HPDE6-E6E7 (cell line): ENCODE measurements around the gene PGC.
A peak's percentile ranks its signal among the peaks of the same experiment; 100 is the strongest.

Source experiments
- DNase-seq: peaks from one replicate; pipeline ENCODE4 v3.0.0; 2011; ENCODE audit warnings: missing footprints; ENCODE audit errors: extremely low spot score

PGC gene

DNA sequence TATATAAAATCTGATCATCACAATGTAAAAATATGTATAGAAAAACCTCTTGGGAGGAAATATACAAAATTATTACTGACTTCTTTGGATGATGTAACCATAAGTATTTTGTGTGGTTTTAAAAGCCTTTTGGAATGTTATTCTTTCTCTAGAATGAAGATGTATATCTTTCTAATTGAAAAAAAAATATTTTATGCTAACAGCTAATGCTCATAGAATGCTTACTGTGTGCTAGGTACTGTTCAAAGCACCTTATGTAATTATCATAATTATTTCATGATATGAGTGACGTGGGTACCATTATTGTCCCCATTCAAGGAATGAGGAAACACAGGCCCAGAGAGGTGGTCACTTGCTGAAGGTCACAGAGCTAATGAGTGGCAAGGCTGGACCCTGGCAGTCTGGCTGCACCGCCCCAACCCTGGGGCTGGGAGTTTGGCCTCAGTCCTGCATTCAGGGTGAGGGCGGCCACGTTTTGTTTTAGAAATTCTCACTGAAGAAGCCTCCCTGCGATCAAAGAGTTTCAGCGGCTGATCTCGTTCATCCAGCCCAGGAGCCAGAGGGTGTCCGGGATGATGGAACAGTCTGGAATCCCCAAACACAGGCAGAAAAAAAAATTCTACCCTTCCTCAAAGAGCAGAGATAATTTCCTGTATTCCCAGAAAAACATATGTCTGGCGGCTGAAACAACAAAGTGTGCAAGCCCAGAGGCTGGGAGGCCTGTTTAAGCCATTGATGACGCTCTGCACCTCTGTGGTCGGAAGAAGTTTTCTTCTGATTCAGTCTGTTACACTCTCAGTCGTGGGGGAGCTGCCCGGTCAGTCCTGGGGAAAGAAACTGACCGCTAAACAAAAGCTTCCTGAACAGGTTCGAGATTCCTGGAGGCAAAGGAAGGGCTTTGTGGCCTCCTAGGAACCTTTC is 49.1 kb downstream of the PGC start:
- DNase-seq: no peak

GRCh38 chr6:41696788-41697187 is 50.4 kb downstream of the PGC start:
- no peak for DNase-seq

DNA sequence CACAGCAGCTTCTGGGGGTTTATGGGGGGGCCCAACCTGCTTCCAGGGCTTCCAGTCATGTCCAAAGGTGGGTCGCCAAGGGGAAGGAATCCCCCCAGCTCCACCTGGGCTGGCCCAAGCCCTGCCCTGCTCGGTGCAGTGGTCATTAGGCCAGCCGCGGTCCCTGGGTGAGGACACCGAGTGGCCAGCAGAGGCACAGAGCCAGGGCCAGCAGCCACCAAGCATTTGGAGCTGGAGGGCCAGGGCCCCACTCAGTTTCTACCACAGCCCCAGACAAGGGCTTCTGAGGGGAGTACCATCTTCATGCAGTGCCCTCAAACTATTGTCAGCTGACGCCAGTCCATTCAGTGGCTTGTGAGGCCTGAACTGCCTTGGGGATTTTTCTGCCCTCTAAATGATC is 51.4 kb downstream of the PGC start:
- no peak for DNase-seq

- DNase-seq: no peak
Observed at GRCh38 chr6:41694815-41695526, 52.2 kb downstream of the PGC start.

DNA sequence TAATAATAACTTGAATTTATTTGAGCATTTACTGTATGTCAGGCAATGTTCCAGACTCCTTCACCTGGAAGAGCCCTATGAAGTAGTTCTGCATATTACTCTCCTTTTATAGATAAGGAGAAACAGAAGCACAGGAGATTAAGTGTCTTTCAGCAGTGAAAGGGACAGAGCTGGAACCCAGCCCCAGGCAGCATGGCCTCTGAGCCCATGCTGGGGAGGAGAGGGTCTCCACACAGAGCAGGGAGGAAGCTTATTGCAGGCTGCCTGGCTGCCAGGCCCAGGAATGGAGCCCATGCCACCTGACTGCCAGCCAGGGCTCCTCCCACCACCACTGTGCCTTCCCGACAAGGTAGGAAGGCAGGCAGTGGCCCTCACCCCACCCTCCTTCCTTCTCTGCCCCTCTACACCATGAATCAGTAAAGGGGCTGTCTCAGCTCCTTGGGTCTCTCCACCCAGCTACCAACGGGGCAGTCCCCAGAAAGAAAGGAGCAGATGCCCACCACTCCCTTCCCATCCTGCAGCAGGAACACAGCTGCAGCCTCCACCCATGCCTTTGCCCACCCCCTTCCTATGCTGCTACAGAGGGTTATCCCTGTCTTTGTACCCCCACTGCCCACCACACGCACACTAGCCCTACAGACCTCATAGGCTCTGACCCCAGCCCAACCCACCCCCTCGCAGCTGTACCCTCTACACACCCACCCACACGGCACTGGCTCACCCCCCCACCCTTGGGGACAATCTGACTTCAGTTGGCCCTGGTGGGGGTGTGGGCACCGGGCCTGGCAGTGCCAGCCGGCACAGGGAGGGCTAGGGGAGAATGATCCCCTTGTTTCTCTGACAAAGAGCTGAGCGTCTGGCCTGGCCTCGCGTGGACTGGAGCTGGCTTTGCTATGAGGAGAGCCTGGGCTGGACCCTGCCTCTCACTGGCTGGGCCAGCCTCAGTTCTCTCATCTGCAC is 53.6 kb downstream of the PGC start:
- no peak for DNase-seq

DNA sequence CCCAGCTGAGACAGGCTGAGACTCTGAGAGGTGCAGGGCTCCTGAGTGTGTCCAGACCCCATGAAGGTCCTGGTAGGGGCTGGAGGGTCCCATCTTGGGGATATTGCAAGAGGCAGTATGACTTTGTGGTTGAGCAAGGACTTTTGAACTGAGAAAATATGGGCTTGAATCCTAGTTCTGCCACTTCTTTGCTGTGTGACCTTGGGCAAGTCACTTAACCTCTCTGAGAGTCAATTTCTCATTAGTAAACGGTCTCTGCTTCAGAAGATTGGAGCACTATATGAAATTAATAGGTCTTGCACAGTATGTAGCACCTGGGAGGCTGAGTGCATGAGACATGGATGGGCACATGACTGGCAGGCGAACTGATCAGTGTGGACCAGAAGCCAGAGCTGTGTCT is 54.5 kb downstream of the PGC start:
- no peak for DNase-seq

GRCh38 chr6:41692080-41692675 is 55.0 kb downstream of the PGC start:
- no peak for DNase-seq

DNA sequence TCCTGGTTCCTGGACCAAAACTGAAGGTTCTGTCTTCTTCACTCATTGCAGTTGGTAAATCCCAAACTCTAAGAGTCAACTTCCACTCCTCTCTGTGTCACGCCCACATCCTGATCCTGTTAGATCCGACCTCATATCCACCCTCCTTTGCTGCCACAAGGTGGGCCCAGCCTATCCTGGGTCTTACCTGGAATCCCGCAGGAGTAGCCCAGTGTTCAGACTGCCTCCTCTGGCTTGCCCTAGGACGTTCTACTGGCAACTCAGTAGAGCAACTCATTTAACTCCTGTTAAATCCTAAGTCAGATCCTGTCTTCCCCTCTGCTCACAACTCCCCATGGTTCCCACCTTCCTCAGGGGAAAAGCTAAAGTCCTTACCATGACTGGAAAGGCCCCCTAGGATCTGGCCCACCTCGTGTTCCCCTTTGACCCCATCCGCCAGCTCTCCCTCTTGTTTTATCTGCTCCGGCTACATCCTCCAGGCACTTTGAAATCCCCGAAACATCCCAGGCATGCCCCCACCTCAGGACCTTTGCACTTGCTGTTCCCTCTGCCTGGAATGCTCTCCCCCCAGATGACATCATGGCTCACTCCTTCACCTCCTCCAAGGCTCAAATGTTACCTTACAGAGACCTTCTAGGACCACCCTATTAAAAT is 55.6 kb downstream of the PGC start:
- no peak for DNase-seq

GRCh38 chr6:41690541-41691330 is 56.5 kb downstream of the PGC start:
- no peak for DNase-seq

DNA sequence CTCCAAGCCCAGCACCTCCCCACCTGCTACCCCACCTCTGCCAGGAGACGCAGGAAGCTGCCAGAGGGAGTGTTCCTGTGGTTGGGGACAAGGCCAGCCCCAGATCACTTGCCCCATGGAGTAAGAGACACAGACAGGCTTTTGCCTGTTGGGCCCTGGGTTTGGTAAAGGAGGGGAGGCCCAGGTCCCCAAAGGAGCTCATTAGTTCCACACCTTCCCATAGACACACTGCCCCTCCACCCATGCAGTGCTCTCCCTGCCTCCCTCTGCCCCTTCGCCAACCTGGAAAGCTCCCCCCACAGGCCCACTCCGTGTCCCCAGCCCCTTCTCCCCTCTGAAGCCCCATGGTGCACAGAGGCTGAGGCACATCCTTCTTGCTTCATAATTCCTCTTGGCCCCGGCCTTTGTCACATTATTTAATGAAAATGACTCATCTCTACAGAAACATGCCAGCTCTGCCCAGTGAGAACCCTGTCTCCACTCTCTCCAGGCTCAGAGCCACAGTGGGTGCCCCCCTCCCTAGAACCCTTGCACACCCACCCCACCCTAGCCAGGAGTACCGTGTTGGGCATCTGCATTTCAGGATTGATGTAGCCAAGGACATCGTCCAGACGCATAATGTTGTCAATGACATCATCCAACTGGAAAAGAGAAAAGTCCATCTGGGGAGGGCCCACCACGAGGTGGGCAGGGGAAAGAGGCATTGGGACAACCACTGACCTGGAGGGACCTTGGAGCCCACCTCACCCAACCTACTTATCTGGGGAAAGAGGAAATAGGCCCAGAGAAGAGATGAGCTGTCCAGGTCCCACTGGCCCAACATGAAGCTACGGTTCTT is 57.8 kb downstream of the PGC start:
- no peak for DNase-seq

- DNase-seq: no peak
Observed at GRCh38 chr6:41688256-41688965, 58.8 kb downstream of the PGC start.

GRCh38 chr6:41687501-41688175 is 59.6 kb downstream of the PGC start:
- peak; percentile 33 for DNase-seq
